Heart left ventricle (tissue), 13 donors: Measurements from ENCODE around the gene KSR2.

Experiments used
- CTCF ChIP-seq, 12 donors: fragments of 200-600 bp; sonication (generic) in 4 of 12; IDR thresholded peaks; one replicate each; pipeline versions ENCODE4 v1.5.0 to v1.8.0; 2018 to 2022; ENCODE audit warnings: antibody characterized with exemption in 12 of 12, mild to moderate bottlenecking in 5 of 12
- POLR2A ChIP-seq, 2 donors: fragments of 450-650 bp; IDR thresholded peaks; one replicate each; pipeline ENCODE4 v1.6.1; 2017; ENCODE audit warnings: antibody characterized with exemption in 2 of 2, mild to moderate bottlenecking in 2 of 2, moderate library complexity in 2 of 2
- donor health status: ischemic (EF 13 %, LVEDD 7.1; RV severe dilation, severe dysfunction).
- donor health status: DM: no; HTN: yes; CAD: no.
- donor health status: DM: no; HTN: no; CAD: no.
- donor health status: ischemic (EF 25% LVEDD 6.9; RV normal size, moderate dysfunction).
- donor health status: ischemic (EF 25% LVEDD 5.7; RV mildly dilated, moderate dysfunction).
- donor health status: ischemic (EF 35%, LVEDD 5.7; RV mildly dilated, moderate dysfunction).
- donor health status: nonischemic (EF 11% LVEDD 7.7; RV severe dilation, severe dysfunction).
- donor health status: DM: yes; HTN: yes; CAD: no.
- donor health status: PGD.
- donor health status: ischemic (EF 29% LVEDD 5.4; RV normal size, mild dysfunction).
- donor health status: nonischemic (EF 23%, LVEDD 6.1; RV moderate dilation, normal function).

- TF ChIP-seq CTCF (IDR thresholded peaks at IDR 0.05) (no peak), POLR2A (IDR thresholded peaks at IDR 0.05) (no peak)
These were observed 260.9 kb downstream of the KSR2 start for GRCh38 chr12:117707861-117708260.
